Measurements from ENCODE around the gene C11orf86.

GRCh38 chr11:66962247-66962646 lies 12.9 kb upstream of the C11orf86 start:
- TF ChIP-seq ZNF274 (IDR thresholded peaks at IDR 0.05; ENCODE audit: low read depth, low read length) (no peak), CEBPB (IDR thresholded peaks at IDR 0.05; ENCODE audit: low read depth) (no peak), EZH2 (IDR thresholded peaks at IDR 0.05) (no peak), POLR2AphosphoS5 (IDR thresholded peaks at IDR 0.05; ENCODE audit: low read depth, low read length) (no peak), RAD21 (IDR thresholded peaks at IDR 0.05; ENCODE audit: low read depth) (no peak), CTCF (IDR thresholded peaks at IDR 0.05 in 2 of 3, conservative IDR thresholded peaks at IDR 0.05 in 1 of 3; ENCODE audit: borderline replicate concordance in 1 of 3, insufficient read depth in 1 of 3, low read depth in 2 of 3, low read length in 2 of 3) (no peak), ZFX (IDR thresholded peaks at IDR 0.05) (no peak), YY1 (IDR thresholded peaks at IDR 0.05; ENCODE audit: extremely low read depth, insufficient replicate concordance, low read depth, low read length) (no peak), MAX (IDR thresholded peaks at IDR 0.05) (no peak), POLR2A (IDR thresholded peaks at IDR 0.05; ENCODE audit: borderline replicate concordance, extremely low read depth, insufficient read depth, insufficient read length) (no peak), REST (IDR thresholded peaks at IDR 0.05; ENCODE audit: low read depth) (no peak), ATF3 (IDR thresholded peaks at IDR 0.05) (no peak), ELF1 (IDR thresholded peaks at IDR 0.05; ENCODE audit: borderline replicate concordance, low read depth) (no peak)
